Gastroesophageal sphincter (tissue), 3 donors: ENCODE measurements around the gene KIRREL2.

Experiments used
- EP300 ChIP-seq: sonication (generic); formaldehyde crosslinking; IDR thresholded peaks from one replicate; pipeline ENCODE4 v1.6.1; 2017; ENCODE audit warnings: antibody characterized with exemption, mild to moderate bottlenecking
- POLR2A ChIP-seq, 2 donors: fragments of 450-650 bp; IDR thresholded peaks; one replicate each; pipeline ENCODE4 v1.6.1; 2017; ENCODE audit warnings: antibody characterized with exemption in 2 of 2, mild to moderate bottlenecking in 2 of 2, moderate library complexity in 1 of 2
- POLR2AphosphoS5 ChIP-seq: sonication (generic); formaldehyde crosslinking; IDR thresholded peaks from one replicate; pipeline ENCODE4 v1.6.1; 2017; ENCODE audit warnings: antibody characterized with exemption
- TF ChIP-seq, protein P1 (sequence below), 4 experiments: fragments of 200-600 bp in 2 of 4; fragments of 450-650 bp in 2 of 4; sonication (generic) in 1 of 4; IDR thresholded peaks; one replicate each; pipeline ENCODE4 v1.5.1; 2017 to 2019; ENCODE audit warnings: antibody characterized with exemption in 4 of 4, mild to moderate bottlenecking in 2 of 4, moderate library complexity in 2 of 4

DNA sequence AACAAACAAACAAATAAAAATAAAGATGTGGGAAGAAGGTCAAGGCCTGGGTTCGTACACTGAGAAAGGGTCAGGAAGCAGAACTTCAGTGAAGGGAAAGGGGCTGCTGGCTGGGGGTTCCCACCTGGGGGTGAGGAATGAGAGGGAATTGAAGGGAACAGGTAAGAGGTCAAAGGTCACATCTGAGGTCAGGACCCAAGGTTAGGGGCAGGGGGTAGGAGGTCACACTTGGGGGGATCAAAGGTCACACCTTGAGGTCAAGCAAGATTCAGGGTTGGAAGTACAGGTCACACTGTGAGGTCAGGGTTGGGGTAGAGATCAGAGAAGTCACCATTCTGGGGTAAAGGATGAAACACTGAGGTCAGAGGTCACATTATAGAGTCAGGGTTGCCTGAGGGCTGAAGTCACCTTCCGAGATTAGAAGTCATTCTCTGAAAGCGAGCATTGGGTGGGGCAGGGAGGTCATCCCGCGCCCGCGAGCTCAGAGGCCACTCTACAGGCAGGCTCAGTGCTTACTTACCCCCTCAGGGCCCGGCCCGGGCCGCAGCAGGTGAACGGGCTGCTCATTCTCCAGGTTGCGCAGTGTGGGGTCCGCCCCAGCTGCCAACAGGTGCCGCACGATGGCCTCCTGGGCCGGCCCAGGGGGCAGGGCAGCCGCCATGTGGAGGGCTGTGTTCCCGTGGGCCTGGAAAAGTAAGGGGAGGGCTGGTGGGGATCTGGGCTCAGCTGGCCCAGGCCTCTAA lies 32.8 kb downstream of the KIRREL2 start:
- TF ChIP-seq, protein P1, sequence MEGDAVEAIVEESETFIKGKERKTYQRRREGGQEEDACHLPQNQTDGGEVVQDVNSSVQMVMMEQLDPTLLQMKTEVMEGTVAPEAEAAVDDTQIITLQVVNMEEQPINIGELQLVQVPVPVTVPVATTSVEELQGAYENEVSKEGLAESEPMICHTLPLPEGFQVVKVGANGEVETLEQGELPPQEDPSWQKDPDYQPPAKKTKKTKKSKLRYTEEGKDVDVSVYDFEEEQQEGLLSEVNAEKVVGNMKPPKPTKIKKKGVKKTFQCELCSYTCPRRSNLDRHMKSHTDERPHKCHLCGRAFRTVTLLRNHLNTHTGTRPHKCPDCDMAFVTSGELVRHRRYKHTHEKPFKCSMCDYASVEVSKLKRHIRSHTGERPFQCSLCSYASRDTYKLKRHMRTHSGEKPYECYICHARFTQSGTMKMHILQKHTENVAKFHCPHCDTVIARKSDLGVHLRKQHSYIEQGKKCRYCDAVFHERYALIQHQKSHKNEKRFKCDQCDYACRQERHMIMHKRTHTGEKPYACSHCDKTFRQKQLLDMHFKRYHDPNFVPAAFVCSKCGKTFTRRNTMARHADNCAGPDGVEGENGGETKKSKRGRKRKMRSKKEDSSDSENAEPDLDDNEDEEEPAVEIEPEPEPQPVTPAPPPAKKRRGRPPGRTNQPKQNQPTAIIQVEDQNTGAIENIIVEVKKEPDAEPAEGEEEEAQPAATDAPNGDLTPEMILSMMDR (IDR thresholded peaks at IDR 0.05) = no peak
- TF ChIP-seq EP300 (no peak), POLR2A (IDR thresholded peaks at IDR 0.05) (no peak), POLR2AphosphoS5 (no peak)
